IMR-90 (cell line): ENCODE results near the gene TJP1.

Experiments used
- BHLHE40 ChIP-seq: fragments of 150-350 bp; IDR thresholded peaks from 2 replicates; pipeline ENCODE4 v1.6.1; 2016; ENCODE audit warnings: mild to moderate bottlenecking, low read depth, low read length
- CEBPB ChIP-seq: IDR thresholded peaks from 2 replicates; pipeline ENCODE4 v1.6.1; 2012; ENCODE audit warnings: low read depth, low read length, improper control_type of control experiment
- MAZ ChIP-seq: IDR thresholded peaks from 2 replicates; pipeline ENCODE4 v1.6.1; 2012; ENCODE audit warnings: low read depth, mild to moderate bottlenecking, low read length, improper control_type of control experiment, moderate library complexity, borderline replicate concordance
- MXI1 ChIP-seq: IDR thresholded peaks from 2 replicates; pipeline ENCODE4 v1.6.1; 2012; ENCODE audit warnings: low read depth, mild to moderate bottlenecking, low read length, moderate library complexity, borderline replicate concordance
- NFE2L2 ChIP-seq: fragments of 150-350 bp; IDR thresholded peaks from 2 replicates; pipeline ENCODE4 v1.6.1; 2016; ENCODE audit warnings: low read depth, mild to moderate bottlenecking, low read length
- POLR2A ChIP-seq: IDR thresholded peaks from 2 replicates; pipeline ENCODE4 v1.6.1; 2012; ENCODE audit warnings: mild to moderate bottlenecking, low read depth, low read length
- RAD21 ChIP-seq: IDR thresholded peaks from 2 replicates; pipeline ENCODE4 v1.6.1; 2012; ENCODE audit warnings: low read length, improper control_type of control experiment
- RFX5 ChIP-seq: IDR thresholded peaks from 2 replicates; pipeline ENCODE4 v1.8.0; 2012; ENCODE audit warnings: low read depth, mild to moderate bottlenecking, low read length, moderate library complexity
- TF ChIP-seq, protein P1 (sequence below): conservative IDR thresholded peaks from 2 replicates; pipeline ENCODE4 v1.5.1; 2012; ENCODE audit warnings: mild to moderate bottlenecking, low read depth, low read length, improper control_type of control experiment

- TF ChIP-seq, protein P1, sequence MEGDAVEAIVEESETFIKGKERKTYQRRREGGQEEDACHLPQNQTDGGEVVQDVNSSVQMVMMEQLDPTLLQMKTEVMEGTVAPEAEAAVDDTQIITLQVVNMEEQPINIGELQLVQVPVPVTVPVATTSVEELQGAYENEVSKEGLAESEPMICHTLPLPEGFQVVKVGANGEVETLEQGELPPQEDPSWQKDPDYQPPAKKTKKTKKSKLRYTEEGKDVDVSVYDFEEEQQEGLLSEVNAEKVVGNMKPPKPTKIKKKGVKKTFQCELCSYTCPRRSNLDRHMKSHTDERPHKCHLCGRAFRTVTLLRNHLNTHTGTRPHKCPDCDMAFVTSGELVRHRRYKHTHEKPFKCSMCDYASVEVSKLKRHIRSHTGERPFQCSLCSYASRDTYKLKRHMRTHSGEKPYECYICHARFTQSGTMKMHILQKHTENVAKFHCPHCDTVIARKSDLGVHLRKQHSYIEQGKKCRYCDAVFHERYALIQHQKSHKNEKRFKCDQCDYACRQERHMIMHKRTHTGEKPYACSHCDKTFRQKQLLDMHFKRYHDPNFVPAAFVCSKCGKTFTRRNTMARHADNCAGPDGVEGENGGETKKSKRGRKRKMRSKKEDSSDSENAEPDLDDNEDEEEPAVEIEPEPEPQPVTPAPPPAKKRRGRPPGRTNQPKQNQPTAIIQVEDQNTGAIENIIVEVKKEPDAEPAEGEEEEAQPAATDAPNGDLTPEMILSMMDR, result no peak
- no peak for TF ChIP-seq BHLHE40
- TF ChIP-seq RFX5, result no peak
- no peak for TF ChIP-seq CEBPB
- no peak for TF ChIP-seq NFE2L2
- no peak for TF ChIP-seq RAD21
- TF ChIP-seq MXI1, result no peak
- no peak for TF ChIP-seq POLR2A
- no peak for TF ChIP-seq MAZ
These were observed 122.5 kb downstream of the TJP1 start for GRCh38 chr15:29699791-29700190.
